Colonic mucosa (tissue), 4 donors: Measurements from ENCODE around the gene CFAP74. TPM values are rescaled to one million over a fixed set of nuclear protein-coding genes. Genes with fewer than 3 reads are reported as not detected.
"Not testable (repeated sequence)": the region's sequence is repeated elsewhere in the genome, so short reads cannot be mapped to it uniquely, and the experiment has no call there.

Experiments
- DNase-seq: peaks from one replicate; pipeline ENCODE4 v3.0.0-alpha.2; 2020
- H3K27ac ChIP-seq: fragments of 200-600 bp; one replicate; pipeline ENCODE4 v1.8.0; 2021
- H3K27me3 ChIP-seq: fragments of 200-600 bp; one replicate; pipeline ENCODE4 v1.8.0; 2021
- H3K36me3 ChIP-seq: fragments of 200-600 bp; one replicate; pipeline ENCODE4 v1.8.0; 2021
- H3K4me1 ChIP-seq: fragments of 200-600 bp; one replicate; pipeline ENCODE4 v1.8.0; 2021; ENCODE audit warnings: mild to moderate bottlenecking
- H3K4me3 ChIP-seq: fragments of 200-600 bp; one replicate; pipeline ENCODE4 v1.8.0; 2021
- H3K9ac ChIP-seq, 2 donors: one replicate each; pipeline ENCODE4 v1.7.0; 2013; ENCODE audit warnings: control low read depth in 2 of 2, low read depth in 2 of 2, low read length in 2 of 2
- H3K9me3 ChIP-seq: fragments of 200-600 bp; one replicate; pipeline ENCODE4 v1.8.0; 2021
- CTCF ChIP-seq: fragments of 200-600 bp; IDR thresholded peaks from one replicate; pipeline ENCODE4 v1.8.0; 2022; ENCODE audit warnings: antibody characterized with exemption, mild to moderate bottlenecking
- intact Hi-C: fragments of 100-400 bp; cut with DNase I; formaldehyde crosslinking; loops from one replicate; pipeline ENCODE4 v1.14.1; 2022
- total RNA-seq, 2 donors: library from RNA; stranded (reverse); fragmentation: NEBNext Ultra II Directional in 1 of 2; extraction: Animal tissue kit (Norgen Biotek cat#: 25700) in 1 of 2; gene quantifications; one replicate each; pipeline ENCODE4 v1.2.1, GENCODE V29; 2021
- donor health status: healthy.
- donor health status: DM: no; HTN: no; CAD: no.
- donor health status: DM: no; HTN: no; CAD: no.

The CFAP74 gene
- total RNA-seq, 2 donors from 2014 or later = 0.10 to 0.16 TPM

GRCh38 chr1:1889090-1889750 lies 114.4 kb downstream of the CFAP74 start:
- intact Hi-C loops = no loop called here
- Histone ChIP-seq H3K27me3 (no peaks in the 10 kb centered on the region), H3K9ac (peak overlapping the region; percentile 81 to 88), H3K9me3 (no peaks in the 10 kb centered on the region), H3K4me3 (peak overlapping the region; percentile 88), H3K36me3 (no peaks in the 10 kb centered on the region), H3K27ac (peak overlapping the region; percentile 71), H3K4me1 (peaks cover 28% of the 10 kb centered on the region)
- DNase-seq = no peak
- TF ChIP-seq CTCF = no peak

DNA sequence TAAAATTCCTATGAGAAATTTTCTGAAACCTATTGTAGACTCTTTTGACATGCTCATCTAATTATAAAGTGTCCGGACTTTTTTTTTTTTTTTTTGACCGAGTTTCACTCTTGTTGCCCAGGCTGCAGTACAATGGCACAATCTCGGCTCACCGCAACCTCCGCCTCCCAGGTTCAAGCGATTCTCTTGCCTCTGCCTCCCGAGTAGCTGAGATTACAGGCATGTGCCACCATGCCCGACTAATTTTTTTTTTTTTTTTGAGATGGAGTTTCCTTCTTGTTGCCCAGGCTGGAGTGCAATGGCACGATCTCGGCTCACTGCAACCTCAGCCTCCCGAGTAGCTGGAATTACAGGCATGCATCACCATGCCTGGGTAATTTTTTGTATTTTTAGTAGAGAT lies 119.7 kb downstream of the CFAP74 start:
- H3K36me3 ChIP-seq, H3K4me3 ChIP-seq, H3K27me3 ChIP-seq, intact Hi-C loops, DNase-seq, H3K9ac ChIP-seq, H3K27ac ChIP-seq, H3K9me3 ChIP-seq: not testable (repeated sequence)
- peaks cover 27% of the 10 kb centered on the region for H3K4me1 ChIP-seq

GRCh38 chr1:1883092-1883873 lies 120.3 kb downstream of the CFAP74 start:
- DNase-seq = no peak
- Histone ChIP-seq H3K27me3 (no peaks in the 10 kb centered on the region), H3K4me3 (no peak overlapping the region), H3K4me1 (peaks cover 22% of the 10 kb centered on the region), H3K36me3 (no peaks in the 10 kb centered on the region), H3K9me3 (no peaks in the 10 kb centered on the region), H3K9ac (peak overlapping the region in 1 of 2 donors; percentile 47), H3K27ac (peak overlapping the region; percentile 65)
- intact Hi-C loops = no loop called here
- no peak for TF ChIP-seq CTCF

DNA sequence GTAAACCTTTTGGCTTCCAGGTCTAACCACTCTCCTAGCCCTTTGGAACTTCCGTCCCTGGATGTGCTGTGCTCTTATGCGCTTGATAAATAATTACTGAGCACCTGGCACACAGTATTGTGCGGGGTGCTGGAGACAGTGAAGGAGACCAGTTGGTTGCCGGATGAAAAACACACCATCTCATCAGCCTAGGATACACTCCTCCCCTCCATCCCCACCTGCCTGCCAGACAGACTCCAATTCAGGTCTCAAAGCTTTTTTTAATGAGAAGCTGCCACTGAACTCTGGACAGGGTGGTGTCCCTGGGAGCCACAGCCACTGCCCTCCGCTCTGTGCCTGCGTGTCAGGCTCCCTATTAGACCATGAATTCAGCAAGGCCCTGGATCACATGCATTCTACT lies 121.9 kb downstream of the CFAP74 start:
- Histone ChIP-seq H3K9me3 (no peaks in the 10 kb centered on the region), H3K27ac (peak overlapping the region; percentile 65), H3K36me3 (no peaks in the 10 kb centered on the region), H3K27me3 (no peaks in the 10 kb centered on the region), H3K4me1 (peaks cover 18% of the 10 kb centered on the region), H3K9ac (peak overlapping the region in 1 of 2 donors; percentile 57), H3K4me3 (no peak overlapping the region)
- TF ChIP-seq CTCF = no peak
- intact Hi-C loops = no loop called here
- peak; percentile 80 for DNase-seq

DNA sequence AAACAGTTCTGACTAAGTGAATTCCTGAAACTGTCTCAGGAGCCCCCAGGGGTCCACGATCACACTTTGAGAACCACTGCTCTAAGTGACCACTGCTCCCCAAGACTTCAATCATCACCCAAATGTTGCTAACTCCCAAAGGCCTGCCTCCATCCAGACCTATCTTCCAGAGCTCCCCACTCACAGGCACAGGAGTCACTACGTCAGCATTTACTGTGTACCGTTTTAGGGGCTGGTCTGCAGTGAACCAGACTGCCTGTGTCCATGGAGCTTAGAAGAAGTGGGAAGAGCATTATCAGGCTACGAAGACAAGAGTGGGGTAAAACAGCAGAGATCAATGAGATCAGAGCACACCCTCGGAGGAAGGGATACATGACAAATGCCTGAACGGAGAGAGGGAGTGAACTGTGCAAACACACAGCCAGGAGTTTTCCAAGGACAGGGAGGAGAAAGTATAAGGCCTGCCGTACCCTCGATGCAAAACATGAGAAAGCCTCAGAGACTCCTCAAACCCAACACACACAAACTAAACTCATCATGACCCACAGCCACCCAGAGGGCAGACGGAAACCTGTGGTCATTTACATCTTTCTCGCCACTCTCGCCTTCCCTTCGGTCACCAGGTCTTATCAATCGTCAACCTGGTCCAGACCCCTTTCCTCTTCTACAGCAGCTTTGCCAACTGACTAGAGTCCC lies 122.8 kb downstream of the CFAP74 start:
- Histone ChIP-seq H3K9me3 (no peaks in the 10 kb centered on the region), H3K4me1 (peaks cover 24% of the 10 kb centered on the region), H3K4me3 (no peak overlapping the region), H3K27me3 (no peaks in the 10 kb centered on the region), H3K9ac (peak overlapping the region in 1 of 2 donors; percentile 57), H3K36me3 (no peaks in the 10 kb centered on the region), H3K27ac (peak overlapping the region; percentile 65)
- intact Hi-C loops = no loop called here
- DNase-seq = no peak
- no peak for TF ChIP-seq CTCF
